ENCODE data around the gene GAREM1. TPM values are rescaled to one million over a fixed set of nuclear protein-coding genes. Genes with fewer than 3 reads are reported as not detected.

Gene GAREM1
- total RNA-seq, 1 experiment from 2014 or later, result 1.1 TPM

GRCh38 chr18:32469190-32469651 is 1.5 kb downstream of the GAREM1 start:
- Histone ChIP-seq H3K36me3 (no peaks in the 10 kb centered on the region), H3K9me3 (no peaks in the 10 kb centered on the region), H3K27me3 (no peaks in the 10 kb centered on the region; the same call in 1 of the 2 replicates), H3K4me3 (peak overlapping the region; percentile 60)
- DNase-seq, result no peak

- Histone ChIP-seq H3K9me3 (no peaks in the 10 kb centered on the region), H3K36me3 (no peaks in the 10 kb centered on the region), H3K27me3 (no peaks in the 10 kb centered on the region; the same call in 1 of the 2 replicates), H3K4me3 (no peak overlapping the region)
- DNase-seq, result no peak
Observed at GRCh38 chr18:32468147-32468845, 2.4 kb downstream of the GAREM1 start.

GRCh38 chr18:32461709-32462272 is 8.9 kb downstream of the GAREM1 start:
- Histone ChIP-seq H3K9me3 (no peaks in the 10 kb centered on the region), H3K36me3 (no peaks in the 10 kb centered on the region), H3K27me3 (no peaks in the 10 kb centered on the region), H3K4me3 (no peak overlapping the region)
- DNase-seq, result no peak

- Histone ChIP-seq H3K36me3 (no peaks in the 10 kb centered on the region), H3K9me3 (no peaks in the 10 kb centered on the region), H3K4me3 (no peak overlapping the region), H3K27me3 (no peaks in the 10 kb centered on the region)
- no peak for DNase-seq
Observed at GRCh38 chr18:32460171-32460731, 10.4 kb downstream of the GAREM1 start.

GRCh38 chr18:32459361-32460101 is 11.2 kb downstream of the GAREM1 start:
- Histone ChIP-seq H3K27me3 (no peaks in the 10 kb centered on the region), H3K9me3 (no peaks in the 10 kb centered on the region), H3K36me3 (no peaks in the 10 kb centered on the region), H3K4me3 (no peak overlapping the region)
- no peak for DNase-seq

- Histone ChIP-seq H3K36me3 (no peaks in the 10 kb centered on the region), H3K4me3 (no peak overlapping the region), H3K27me3 (no peaks in the 10 kb centered on the region), H3K9me3 (no peaks in the 10 kb centered on the region)
- DNase-seq, result no peak
Observed at GRCh38 chr18:32455361-32455760, 15.3 kb downstream of the GAREM1 start.

- no peak for DNase-seq
Observed at GRCh38 chr18:32454593-32454992, 16.1 kb downstream of the GAREM1 start.

GRCh38 chr18:32450874-32451273 is 19.8 kb downstream of the GAREM1 start:
- Histone ChIP-seq H3K27me3 (peaks cover 2% of the 10 kb centered on the region; the same call in 1 of the 2 replicates), H3K9me3 (no peaks in the 10 kb centered on the region), H3K4me3 (no peak overlapping the region), H3K36me3 (no peaks in the 10 kb centered on the region)
- no peak for DNase-seq

More at GRCh38 chr18:32454593-32454992, 16.1 kb downstream of the GAREM1 start:
- no peaks in the 10 kb centered on the region for H3K9me3 ChIP-seq
- H3K27me3 ChIP-seq, result no peaks in the 10 kb centered on the region
- no peaks in the 10 kb centered on the region for H3K36me3 ChIP-seq
- H3K4me3 ChIP-seq, result no peak overlapping the region

GRCh38 chr18:32450026-32450691 is 20.5 kb downstream of the GAREM1 start:
- Histone ChIP-seq H3K36me3 (no peaks in the 10 kb centered on the region), H3K4me3 (no peak overlapping the region), H3K27me3 (peaks cover 2% of the 10 kb centered on the region; the same call in 1 of the 2 replicates), H3K9me3 (no peaks in the 10 kb centered on the region)
- DNase-seq, result no peak

- peaks cover 7% of the 10 kb centered on the region for H3K27me3 ChIP-seq
- H3K36me3 ChIP-seq, result no peaks in the 10 kb centered on the region
- no peaks in the 10 kb centered on the region for H3K9me3 ChIP-seq
- H3K4me3 ChIP-seq, result no peak overlapping the region
- DNase-seq, result no peak
Observed at GRCh38 chr18:32446780-32447179, 23.9 kb downstream of the GAREM1 start.

- H3K4me3 ChIP-seq, result no peak overlapping the region
- H3K9me3 ChIP-seq, result no peaks in the 10 kb centered on the region
- peaks cover 7% of the 10 kb centered on the region for H3K27me3 ChIP-seq
- no peaks in the 10 kb centered on the region for H3K36me3 ChIP-seq
- DNase-seq, result no peak
Observed at GRCh38 chr18:32445846-32446245, 24.8 kb downstream of the GAREM1 start.

- Histone ChIP-seq H3K9me3 (no peaks in the 10 kb centered on the region), H3K36me3 (no peaks in the 10 kb centered on the region), H3K27me3 (peaks cover 7% of the 10 kb centered on the region), H3K4me3 (no peak overlapping the region)
- DNase-seq, result no peak
Observed at GRCh38 chr18:32443706-32444215, 26.9 kb downstream of the GAREM1 start.

- Histone ChIP-seq H3K36me3 (no peaks in the 10 kb centered on the region), H3K27me3 (peaks cover 7% of the 10 kb centered on the region), H3K4me3 (no peak overlapping the region), H3K9me3 (no peaks in the 10 kb centered on the region)
- no peak for DNase-seq
Observed at GRCh38 chr18:32443033-32443705, 27.5 kb downstream of the GAREM1 start.

- no peaks in the 10 kb centered on the region for H3K36me3 ChIP-seq
- no peaks in the 10 kb centered on the region for H3K9me3 ChIP-seq
- H3K27me3 ChIP-seq, result peaks cover 7% of the 10 kb centered on the region
- H3K4me3 ChIP-seq, result no peak overlapping the region
- DNase-seq, result no peak
Observed at GRCh38 chr18:32442575-32442974, 28.1 kb downstream of the GAREM1 start.

GRCh38 chr18:32441533-32441932 is 29.1 kb downstream of the GAREM1 start:
- Histone ChIP-seq H3K4me3 (no peak overlapping the region), H3K27me3 (peaks cover 7% of the 10 kb centered on the region), H3K36me3 (no peaks in the 10 kb centered on the region), H3K9me3 (no peaks in the 10 kb centered on the region)
- no peak for DNase-seq

GRCh38 chr18:32440518-32440917 is 30.2 kb downstream of the GAREM1 start:
- no peaks in the 10 kb centered on the region for H3K9me3 ChIP-seq
- no peaks in the 10 kb centered on the region for H3K36me3 ChIP-seq
- H3K4me3 ChIP-seq, result no peak overlapping the region
- DNase-seq, result no peak
- peaks cover 5% of the 10 kb centered on the region; the same call in 1 of the 2 replicates for H3K27me3 ChIP-seq
